Panc1 (cell line): ENCODE results near the gene PGRMC2. TPM values are rescaled to one million over a fixed set of nuclear protein-coding genes. Genes with fewer than 3 reads are reported as not detected.

Experiments used
- ATAC-seq: fragments of 200-7000 bp; cut with Tn5 transposase; 2 replicates; pipeline ENCODE4 v1.9.1; 2020; ENCODE audit warnings: mild to moderate bottlenecking, moderate library complexity
- BruUV-seq: library from RNA; stranded (reverse); fragments of 400-500 nt; replicated peaks from 2 replicates; lab custom pipeline; 2021; lab: Mats Ljungman, UMichigan
- CTCF ChIA-PET: fragments of 300-600 bp; sonication (Branson Sonifier 250); formaldehyde crosslinking; loops from one replicate; lab custom pipeline; 2022; ENCODE audit warnings: antibody characterized with exemption; lab: Charles Lee
- POLR2A ChIA-PET: fragments of 300-600 bp; sonication (Branson Sonifier 250); formaldehyde crosslinking; loops from one replicate; lab custom pipeline; 2022; ENCODE audit warnings: antibody characterized with exemption; lab: Charles Lee
- DNase-seq: peaks from one replicate; pipeline ENCODE4 v3.0.0-alpha.2; 2010; ENCODE audit warnings: low read depth, low spot score
- H3K27ac ChIP-seq: 2 replicates; pipeline ENCODE4 v1.5.1; 2011; ENCODE audit warnings: mild to moderate bottlenecking, low read length, inconsistent platforms
- H3K27me3 ChIP-seq: fragments of 200-500 bp; sonication (Bioruptor generic); 2 replicates; pipeline ENCODE4 v1.6.0; 2014; ENCODE audit warnings: low read length, inconsistent platforms; ENCODE audit not compliant: control insufficient read depth, insufficient read depth
- H3K36me3 ChIP-seq: fragments of 200-500 bp; sonication (Bioruptor generic); 2 replicates; pipeline ENCODE4 v1.5.1; 2014; ENCODE audit warnings: inconsistent platforms, mild to moderate bottlenecking, low read length, moderate library complexity; ENCODE audit not compliant: control insufficient read depth, insufficient read depth
- H3K4me1 ChIP-seq: 2 replicates; pipeline ENCODE4 v1.5.1; 2011; ENCODE audit warnings: inconsistent platforms, mild to moderate bottlenecking, low read length, moderate library complexity; ENCODE audit not compliant: control insufficient read depth, insufficient read depth
- H3K4me3 ChIP-seq, 2 experiments: 2 replicates each; pipeline ENCODE4 v1.5.1; 2011 to 2012; ENCODE audit warnings: low read depth in 2 of 2, low read length in 2 of 2, mild to moderate bottlenecking in 2 of 2, inconsistent platforms in 1 of 2, moderate library complexity in 1 of 2
- H3K9me3 ChIP-seq: fragments of 200-500 bp; sonication (Bioruptor generic); 2 replicates; pipeline ENCODE4 v1.5.1; 2014; ENCODE audit warnings: low read depth, mild to moderate bottlenecking, inconsistent platforms, low read length, moderate library complexity; ENCODE audit not compliant: control insufficient read depth, insufficient read depth
- CTCF ChIP-seq: fragments of 450-650 bp; IDR thresholded peaks from 2 replicates; pipeline ENCODE4 v1.5.1; 2017; ENCODE audit warnings: mild to moderate bottlenecking
- POLR2AphosphoS5 ChIP-seq: IDR thresholded peaks from 2 replicates; pipeline ENCODE4 v1.6.1; 2012; ENCODE audit warnings: mild to moderate bottlenecking, low read depth, low read length, moderate library complexity
- REST ChIP-seq, 2 experiments: IDR thresholded peaks; 2 replicates each; pipeline ENCODE4 v1.6.1; 2011 to 2012; ENCODE audit warnings: low read depth in 2 of 2, control low read depth in 1 of 2, low read length in 1 of 2, mild to moderate bottlenecking in 1 of 2, moderate library complexity in 1 of 2; ENCODE audit not compliant: insufficient read depth in 1 of 2
- SIN3A ChIP-seq: IDR thresholded peaks from 2 replicates; pipeline ENCODE4 v1.6.1; 2012; ENCODE audit warnings: low read depth, mild to moderate bottlenecking, low read length, moderate library complexity, borderline replicate concordance; ENCODE audit not compliant: insufficient read depth
- TCF7L2 ChIP-seq: IDR thresholded peaks from 2 replicates; pipeline ENCODE4 v1.6.1; 2011; ENCODE audit warnings: mild to moderate bottlenecking, low read depth, low read length, inconsistent platforms
- in situ Hi-C: cut with HindIII; loops from 2 replicates; pipeline ENCODE4 v1.10.0; 2016; ENCODE audit warnings: low sequenced_read_pairs, low pct_unique_long_range_greater_than_20kb
- intact Hi-C: fragments of 100-400 bp; cut with micrococcal nuclease; formaldehyde crosslinking; loops from one replicate; pipeline ENCODE4 v1.10.0; 2022; ENCODE audit not compliant: unreplicated experiment
- total RNA-seq: library from RNA; stranded (reverse); gene quantifications from one replicate; pipeline ENCODE4 v1.2.1, GENCODE V29; 2021; ENCODE audit not compliant: unreplicated experiment

PGRMC2 gene
- total RNA-seq, 1 experiment from 2014 or later, result 47.6 TPM

DNA sequence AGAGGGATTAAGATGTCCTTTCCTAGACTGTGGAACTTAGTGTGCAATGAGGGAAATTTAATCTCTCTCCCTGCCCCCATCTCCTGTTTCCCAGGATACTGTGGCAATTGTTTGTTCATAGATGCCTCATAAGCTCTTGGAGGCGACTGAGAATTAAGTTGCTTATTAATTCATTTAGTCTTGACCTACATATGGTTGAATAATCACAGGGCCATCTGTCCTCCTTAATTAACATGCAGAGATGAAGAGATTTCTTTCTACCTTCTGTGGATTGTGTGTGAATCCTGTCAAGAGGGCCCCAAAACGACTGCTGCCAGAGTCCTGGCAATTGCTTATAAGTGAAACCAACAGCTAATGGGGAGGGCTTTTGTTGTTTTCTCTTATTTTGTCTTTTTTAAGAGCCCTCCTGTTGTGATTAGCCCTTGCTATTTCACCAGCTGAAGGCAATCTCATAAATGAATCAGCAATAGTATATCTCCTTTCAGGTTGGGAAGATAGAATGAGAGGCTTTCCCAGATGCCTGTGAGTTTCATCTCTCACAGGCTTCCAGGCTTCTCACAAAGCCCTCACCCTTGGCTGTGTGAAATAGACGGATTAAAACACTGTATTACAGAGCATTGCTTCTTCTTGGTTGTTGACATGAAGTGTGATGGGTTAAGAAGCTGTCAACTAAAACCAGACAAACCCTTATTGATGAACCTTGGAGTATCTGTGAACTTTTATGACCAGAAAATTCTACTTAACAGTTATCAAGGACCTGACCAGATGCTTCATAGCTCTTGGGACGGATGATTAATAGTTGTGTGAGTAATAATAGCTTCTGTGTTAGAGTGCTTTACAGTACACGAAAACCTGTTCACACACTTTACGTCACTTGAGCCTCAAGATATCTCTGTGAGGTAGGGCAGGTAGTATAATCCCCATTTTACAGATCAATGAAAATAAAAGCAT is 58.5 kb downstream of the PGRMC2 start:
- no peak for DNase-seq
- intact Hi-C loops, result no loop called here
- TF ChIP-seq POLR2AphosphoS5 (no peak), REST (IDR thresholded peaks at IDR 0.05; ENCODE audit: insufficient read depth in 1 of 2, low read depth in 2 of 2, low read length in 1 of 2) (no peak), TCF7L2 (no peak), SIN3A (no peak), CTCF (no peak)
- Histone ChIP-seq H3K4me1 (no peaks in the 10 kb centered on the region), H3K4me3 (no peak overlapping the region), H3K36me3 (no peaks in the 10 kb centered on the region), H3K27ac (no peak overlapping the region), H3K9me3 (no peaks in the 10 kb centered on the region), H3K27me3 (no peaks in the 10 kb centered on the region)
- in situ Hi-C loops, result no loop called here
- POLR2A ChIA-PET, result no interaction called here
- CTCF ChIA-PET, result no interaction called here
- BruUV-seq, result no TSS peak
- no peak for ATAC-seq

GRCh38 chr4:128227991-128228571 is 59.5 kb downstream of the PGRMC2 start:
- DNase-seq, result no peak

More at GRCh38 chr4:128227991-128228571, 59.5 kb downstream of the PGRMC2 start:
- Histone ChIP-seq H3K4me3 (no peak overlapping the region), H3K9me3 (no peaks in the 10 kb centered on the region), H3K27ac (no peak overlapping the region), H3K4me1 (no peaks in the 10 kb centered on the region), H3K27me3 (no peaks in the 10 kb centered on the region), H3K36me3 (no peaks in the 10 kb centered on the region)
- TF ChIP-seq REST (IDR thresholded peaks at IDR 0.05; ENCODE audit: insufficient read depth in 1 of 2, low read depth in 2 of 2, low read length in 1 of 2) (no peak), SIN3A (no peak), POLR2AphosphoS5 (no peak), TCF7L2 (no peak), CTCF (no peak)
- intact Hi-C loops (no loop called here), in situ Hi-C loops (no loop called here)
- ATAC-seq, result no peak
- CTCF ChIA-PET, result no interaction called here
- POLR2A ChIA-PET, result no interaction called here
- BruUV-seq, result no TSS peak
